H1 (cell line): ENCODE results near the gene MREG. TPM values are rescaled to one million over a fixed set of nuclear protein-coding genes. Genes with fewer than 3 reads are reported as not detected.

Source experiments
- CTCF ChIA-PET: fragments of 300-600 bp; sonication (Branson Sonifier 250); formaldehyde crosslinking; loops from one replicate; lab custom pipeline; 2021; ENCODE audit not compliant: partially characterized antibody; lab: Charles Lee
- POLR2A ChIA-PET: fragments of 300-600 bp; sonication (Branson Sonifier 250); formaldehyde crosslinking; loops from one replicate; lab custom pipeline; 2021; ENCODE audit warnings: inconsistent platforms; ENCODE audit not compliant: partially characterized antibody; lab: Charles Lee
- DNase-seq, 2 experiments: peaks; one replicate each; pipeline versions ENCODE4 v3.0.0 to v3.0.0-alpha.2; 2010 to 2022; ENCODE audit warnings: low spot score in 2 of 2, low read depth in 1 of 2, mixed read lengths in 1 of 2
- FAIRE-seq: peaks from 2 replicates; lab custom pipeline; 2011; peaks lifted over from hg19 to GRCh38; lab: Jason Lieb, UNC
- H2AFZ ChIP-seq: 2 replicates; pipeline ENCODE4 v1.8.1; 2012; ENCODE audit warnings: low read length, inconsistent platforms
- H2AK5ac ChIP-seq: 2 replicates; pipeline ENCODE4 v1.6.1; 2013; ENCODE audit warnings: low read depth, low read length
- H2BK120ac ChIP-seq: replicated peaks from 2 replicates; pipeline ENCODE3; 2013; ENCODE audit warnings: low read depth, low read length, inconsistent platforms
- H2BK12ac ChIP-seq: 2 replicates; pipeline ENCODE4 v1.6.1; 2013; ENCODE audit warnings: low read depth, low read length
- H2BK15ac ChIP-seq: 2 replicates; pipeline ENCODE4 v1.6.1; 2013; ENCODE audit warnings: low read length
- H2BK20ac ChIP-seq: 2 replicates; pipeline ENCODE4 v1.6.1; 2013; ENCODE audit warnings: low read length
- H2BK5ac ChIP-seq: 2 replicates; pipeline ENCODE4 v1.6.1; 2013; ENCODE audit warnings: low read depth, low read length
- H3K14ac ChIP-seq: 2 replicates; pipeline ENCODE4 v1.6.1; 2013; ENCODE audit warnings: inconsistent platforms; ENCODE audit not compliant: insufficient read length
- H3K18ac ChIP-seq: 2 replicates; pipeline ENCODE4 v1.6.1; 2013; ENCODE audit warnings: low read length; ENCODE audit errors: extremely low read depth
- H3K23ac ChIP-seq: 2 replicates; pipeline ENCODE4 v1.6.1; 2013; ENCODE audit warnings: inconsistent platforms; ENCODE audit not compliant: insufficient read length
- H3K23me2 ChIP-seq: 2 replicates; pipeline ENCODE4 v1.6.1; 2013; ENCODE audit warnings: low read depth, low read length
- H3K27ac ChIP-seq: 2 replicates; pipeline ENCODE4 v1.6.1; 2011; ENCODE audit warnings: low read depth, low read length, inconsistent platforms
- H3K27me3 ChIP-seq, 4 experiments: replicated peaks in 1 of 4; 1 replicate in 1 of 4; 2 replicates in 3 of 4; pipeline versions ENCODE4 v1.6.1 to v1.8.1; 2011 to 2013; ENCODE audit warnings: low read length in 3 of 4, mild to moderate bottlenecking in 3 of 4, inconsistent platforms in 2 of 4, mixed read lengths in 2 of 4, moderate library complexity in 1 of 4; ENCODE audit not compliant: control insufficient read depth in 3 of 4, insufficient read depth in 3 of 4; ENCODE audit errors: extremely low read depth in 1 of 4
- H3K36me3 ChIP-seq, 4 experiments: 2 replicates each; pipeline versions ENCODE4 v1.6.1 to v1.8.1; 2011 to 2013; ENCODE audit warnings: mild to moderate bottlenecking in 4 of 4, low read length in 3 of 4, moderate library complexity in 2 of 4, control low read depth in 1 of 4, inconsistent platforms in 1 of 4; ENCODE audit not compliant: insufficient read depth in 4 of 4, control insufficient read depth in 2 of 4
- H3K4ac ChIP-seq: replicated peaks from 2 replicates; pipeline ENCODE3; 2013; ENCODE audit warnings: low read length, low read depth, mixed read lengths, inconsistent platforms; ENCODE audit not compliant: insufficient read length
- H3K4me1 ChIP-seq, 4 experiments: replicated peaks in 1 of 4; 1 replicate in 1 of 4; 2 replicates in 3 of 4; pipeline versions ENCODE4 v1.6.1 to v1.8.1; 2011 to 2013; ENCODE audit warnings: low read length in 3 of 4, inconsistent platforms in 2 of 4, mixed read lengths in 1 of 4; ENCODE audit not compliant: insufficient read depth in 4 of 4, control insufficient read depth in 3 of 4
- H3K4me2 ChIP-seq, 2 experiments: 2 replicates each; pipeline versions ENCODE4 v1.6.1 to v1.8.1; 2011 to 2013; ENCODE audit warnings: low read depth in 2 of 2, low read length in 2 of 2, control low read depth in 1 of 2, inconsistent platforms in 1 of 2, mild to moderate bottlenecking in 1 of 2; ENCODE audit not compliant: insufficient read depth in 1 of 2
- H3K4me3 ChIP-seq, 4 experiments: fragments of 200-600, 300-600 bp in 1 of 4; sonication (generic), shearing (Covaris generic), sonication (Bioruptor Twin) in 1 of 4; 2 replicates each; pipeline versions ENCODE4 v1.5.1 to v1.8.1; 2011 to 2016; ENCODE audit warnings: low read length in 4 of 4, low read depth in 3 of 4, control low read depth in 2 of 4, inconsistent platforms in 2 of 4, mild to moderate bottlenecking in 2 of 4, mixed read lengths in 1 of 4, moderate library complexity in 1 of 4; ENCODE audit not compliant: insufficient read depth in 2 of 4; ENCODE audit errors: extremely low read depth in 1 of 4
- H3K56ac ChIP-seq: replicated peaks from 2 replicates; pipeline ENCODE3; 2013; ENCODE audit warnings: low read depth, mild to moderate bottlenecking, mixed read lengths, low read length, inconsistent platforms; ENCODE audit not compliant: insufficient read length
- H3K79me1 ChIP-seq: 2 replicates; pipeline ENCODE4 v1.6.1; 2013; ENCODE audit warnings: low read depth, low read length, control low read depth
- H3K79me2 ChIP-seq, 2 experiments: 2 replicates each; pipeline versions ENCODE4 v1.6.1 to v1.8.1; 2012 to 2013; ENCODE audit warnings: low read length in 2 of 2, mild to moderate bottlenecking in 2 of 2, inconsistent platforms in 1 of 2; ENCODE audit not compliant: insufficient read depth in 2 of 2, control insufficient read depth in 1 of 2
- H3K9ac ChIP-seq, 4 experiments: replicated peaks in 1 of 4; 1 replicate in 1 of 4; 2 replicates in 3 of 4; pipeline versions ENCODE4 v1.6.1 to v1.8.1; 2011 to 2013; ENCODE audit warnings: low read depth in 3 of 4, low read length in 3 of 4, control low read depth in 2 of 4, mild to moderate bottlenecking in 2 of 4, moderate library complexity in 2 of 4, inconsistent platforms in 1 of 4; ENCODE audit errors: extremely low read depth in 1 of 4
- H3K9me3 ChIP-seq, 2 experiments: 2 replicates each; pipeline versions ENCODE4 v1.6.1 to v1.8.1; 2012 to 2013; ENCODE audit warnings: mild to moderate bottlenecking in 2 of 2, moderate library complexity in 2 of 2, control low read depth in 1 of 2, inconsistent platforms in 1 of 2, low read depth in 1 of 2, low read length in 1 of 2, mixed read lengths in 1 of 2; ENCODE audit not compliant: insufficient read depth in 2 of 2
- H4K20me1 ChIP-seq, 2 experiments: replicated peaks in 1 of 2; 2 replicates each; pipeline versions ENCODE3 to v1.8.1; 2011 to 2013; ENCODE audit warnings: inconsistent platforms in 2 of 2, low read length in 2 of 2, mild to moderate bottlenecking in 1 of 2; ENCODE audit not compliant: insufficient read depth in 2 of 2, control insufficient read depth in 1 of 2
- H4K5ac ChIP-seq: 2 replicates; pipeline ENCODE4 v1.6.1; 2013; ENCODE audit warnings: low read length, low read depth, mixed read lengths, inconsistent platforms; ENCODE audit not compliant: insufficient read length
- H4K8ac ChIP-seq: 2 replicates; pipeline ENCODE4 v1.8.0; 2013; ENCODE audit warnings: mild to moderate bottlenecking, moderate library complexity, low read length, inconsistent platforms; ENCODE audit not compliant: insufficient read depth; ENCODE audit errors: extremely low read depth
- H4K91ac ChIP-seq: replicated peaks from 2 replicates; pipeline ENCODE3; 2013; ENCODE audit warnings: low read length, mixed read lengths, inconsistent platforms; ENCODE audit not compliant: insufficient read length
- ASH2L ChIP-seq: fragments of 200-600, 300-600 bp; sonication (generic); IDR thresholded peaks from one replicate; pipeline ENCODE4 v1.7.1; 2017; ENCODE audit warnings: low read length
- CREB1 ChIP-seq: IDR thresholded peaks from 2 replicates; pipeline ENCODE4 v1.6.1; 2012; ENCODE audit warnings: inconsistent platforms
- CTBP2 ChIP-seq: IDR thresholded peaks from 2 replicates; pipeline ENCODE4 v1.7.0; 2011; ENCODE audit warnings: borderline replicate concordance, mild to moderate bottlenecking, moderate library complexity, mixed read lengths, low read length; ENCODE audit not compliant: insufficient read depth, insufficient read length
- GABPA ChIP-seq: IDR thresholded peaks from 2 replicates; pipeline ENCODE4 v1.6.1; 2011; ENCODE audit warnings: mild to moderate bottlenecking, low read length, moderate library complexity, borderline replicate concordance; ENCODE audit not compliant: insufficient read depth
- JUND ChIP-seq: IDR thresholded peaks from 2 replicates; pipeline ENCODE4 v1.6.1; 2011; ENCODE audit warnings: mild to moderate bottlenecking, improper control_type of control experiment, low read length
- KDM4A ChIP-seq: IDR thresholded peaks from one replicate; pipeline ENCODE4 v1.7.1; 2012; ENCODE audit warnings: low read depth, mild to moderate bottlenecking, moderate library complexity, low read length, inconsistent platforms; ENCODE audit not compliant: severe bottlenecking
- KDM5A ChIP-seq: fragments of 200-600 bp; IDR thresholded peaks from 2 replicates; pipeline ENCODE4 v1.7.1; 2012; ENCODE audit warnings: mild to moderate bottlenecking, low read length, inconsistent platforms, mixed read lengths
- PHF8 ChIP-seq: fragments of 200-600 bp; sonication (generic); conservative IDR thresholded peaks from 2 replicates; pipeline ENCODE4 v1.7.1; 2012; ENCODE audit warnings: low read depth, mild to moderate bottlenecking, inconsistent platforms, low read length, moderate library complexity
- POLR2AphosphoS5 ChIP-seq: IDR thresholded peaks from 2 replicates; pipeline ENCODE4 v1.6.1; 2011; ENCODE audit warnings: low read depth, low read length
- TEAD4 ChIP-seq: IDR thresholded peaks from 2 replicates; pipeline ENCODE4 v1.6.1; 2012; ENCODE audit warnings: low read depth, low read length, inconsistent platforms, mixed read lengths
- ZNF274 ChIP-seq: IDR thresholded peaks from 2 replicates; pipeline ENCODE4 v1.7.0; 2012; ENCODE audit warnings: low read length, borderline replicate concordance; ENCODE audit errors: extremely low read depth
- WGBS, 2 experiments: shearing (Covaris generic) in 1 of 2; methylation state at CpG; one replicate each; pipeline versions ENCODE4 v1.1.6 to v1.1.7; 2013 to 2015; ENCODE audit warnings: low lambda C conversion rate in 2 of 2, mixed read lengths in 2 of 2, inconsistent platforms in 1 of 2, low coverage in 1 of 2, missing lambda C conversion rate in 1 of 2; ENCODE audit not compliant: insufficient replicate concordance in 2 of 2, insufficient coverage in 1 of 2, insufficient read length in 1 of 2; ENCODE audit errors: extremely low coverage in 1 of 2, missing lambda C conversion rate in 1 of 2; 5-methylcytosine and 5-hydroxymethylcytosine counted together
- polyA plus RNA-seq, 7 experiments: library from polyadenylated mRNA; depleted of rRNA in 3 of 7; stranded (reverse) in 5 of 7; unstranded in 2 of 7; fragments of >200 nt in 5 of 7; fragments of 200-250 nt in 2 of 7; gene quantifications; 1 replicate in 5 of 7; 2 replicates in 1 of 7; 4 replicates in 1 of 7; pipeline versions ENCODE4 v1.2.1 to v1.2.3, GENCODE V29; 2011 to 2013; ENCODE audit warnings: missing spikeins in 2 of 7, mixed read lengths in 2 of 7
- total RNA-seq: library from RNA; stranded (reverse); fragmentation: NEBNext Ultra II Directional; extraction: Animal tissue kit (Norgen Biotek cat#: 25700); gene quantifications from 2 replicates; pipeline ENCODE4 v1.2.1, GENCODE V29; 2021
- TF ChIP-seq, protein P1 (sequence below): IDR thresholded peaks from 2 replicates; pipeline ENCODE4 v1.6.1; 2011; ENCODE audit warnings: low read length, improper control_type of control experiment
- TF ChIP-seq, protein P2 (sequence below): IDR thresholded peaks from 2 replicates; pipeline ENCODE4 v1.6.1; 2012; ENCODE audit warnings: inconsistent platforms

The MREG gene
- total and polyA plus RNA-seq, 2 of the 8 experiments (the other 6 are each of a cell fraction or from before 2014, with no cell fraction given), result 7.5 to 31.9 TPM

DNA sequence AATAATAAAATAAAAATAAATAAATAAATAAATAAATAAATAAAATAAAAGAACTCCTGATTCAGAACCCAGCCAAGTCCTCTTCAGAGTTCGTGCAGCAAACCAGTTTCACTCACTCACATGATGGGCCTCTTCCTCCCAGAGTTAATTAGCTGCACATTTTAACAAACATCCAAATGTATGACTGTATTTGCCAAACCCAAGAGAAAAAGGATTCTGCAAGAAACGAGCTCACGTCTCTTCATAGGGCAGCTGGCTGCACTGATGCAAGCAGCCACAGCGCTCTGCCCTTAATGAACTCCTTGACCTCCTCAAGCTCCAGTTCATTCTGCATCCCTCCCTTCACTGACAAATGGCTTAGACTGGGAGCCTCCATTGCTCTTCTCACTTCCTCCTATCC, 55.1 kb downstream of the MREG start:
- Histone ChIP-seq H3K9me3 (no peaks in the 10 kb centered on the region), H3K79me1 (peaks cover 3% of the 10 kb centered on the region; the same call in 1 of the 2 replicates), H2BK15ac (no peak overlapping the region), H3K18ac (no peak overlapping the region), H3K4me3 (no peak overlapping the region), H3K4me2 (no peak overlapping the region), H3K27me3 (no peaks in the 10 kb centered on the region), H3K9ac (no peak overlapping the region), H3K27ac (no peak overlapping the region), H2AK5ac (no peak overlapping the region), H4K91ac (no peak overlapping the region), H4K8ac (no peak overlapping the region), H3K23me2 (no peaks in the 10 kb centered on the region), H3K4ac (no peak overlapping the region), H3K23ac (no peak overlapping the region), H2BK20ac (no peak overlapping the region), H3K14ac (no peak overlapping the region), H3K56ac (no peak overlapping the region), H4K20me1 (no peaks in the 10 kb centered on the region), H2BK120ac (no peak overlapping the region), H2BK12ac (no peak overlapping the region), H3K36me3 (peaks cover 0 to 4% (median 0%) of the 10 kb centered on the region in 4 experiments; a peak in 1 of 8 replicates), H2BK5ac (no peak overlapping the region), H4K5ac (no peak overlapping the region), H2AFZ (no peak overlapping the region), H3K79me2 (no peaks in the 10 kb centered on the region), H3K4me1 (peaks cover 0 to 3% (median 0%) of the 10 kb centered on the region in 4 experiments; a peak in 1 of 7 replicates)
- CTCF ChIA-PET, result interaction anchor here (1.8 to 2.0 kb wide), 2 partner anchors 48 to 64 kb away, joined by 5 to 9 read pairs; no protein-coding TSS in a partner anchor
- 90% methylated on average over 4 of the region's 4 CpGs; no CpG with 5 or more reads in 1 of the 2 experiments for WGBS, 2 experiments
- POLR2A ChIA-PET, result no interaction called here
- FAIRE-seq (no peak), DNase-seq (no peak)
- no peak for TF ChIP-seq KDM4A
- TF ChIP-seq JUND, result no peak
- no peak for TF ChIP-seq GABPA
- TF ChIP-seq KDM5A, result no peak
- no peak for TF ChIP-seq CREB1
- TF ChIP-seq TEAD4, result no peak
- no peak for TF ChIP-seq CTBP2
- TF ChIP-seq ASH2L, result no peak
- TF ChIP-seq, protein P1, sequence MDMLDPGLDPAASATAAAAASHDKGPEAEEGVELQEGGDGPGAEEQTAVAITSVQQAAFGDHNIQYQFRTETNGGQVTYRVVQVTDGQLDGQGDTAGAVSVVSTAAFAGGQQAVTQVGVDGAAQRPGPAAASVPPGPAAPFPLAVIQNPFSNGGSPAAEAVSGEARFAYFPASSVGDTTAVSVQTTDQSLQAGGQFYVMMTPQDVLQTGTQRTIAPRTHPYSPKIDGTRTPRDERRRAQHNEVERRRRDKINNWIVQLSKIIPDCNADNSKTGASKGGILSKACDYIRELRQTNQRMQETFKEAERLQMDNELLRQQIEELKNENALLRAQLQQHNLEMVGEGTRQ, result no peak
- TF ChIP-seq, protein P2, sequence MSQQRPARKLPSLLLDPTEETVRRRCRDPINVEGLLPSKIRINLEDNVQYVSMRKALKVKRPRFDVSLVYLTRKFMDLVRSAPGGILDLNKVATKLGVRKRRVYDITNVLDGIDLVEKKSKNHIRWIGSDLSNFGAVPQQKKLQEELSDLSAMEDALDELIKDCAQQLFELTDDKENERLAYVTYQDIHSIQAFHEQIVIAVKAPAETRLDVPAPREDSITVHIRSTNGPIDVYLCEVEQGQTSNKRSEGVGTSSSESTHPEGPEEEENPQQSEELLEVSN, result no peak
- TF ChIP-seq ZNF274, result no peak
- TF ChIP-seq POLR2AphosphoS5, result no peak
- TF ChIP-seq PHF8, result no peak
